LNCAP (cell line): ENCODE measurements around the gene RPLP1.

Experiments used
- TF ChIP-seq, protein P1 (sequence below): fragments of 450-650 bp; IDR thresholded peaks from 2 replicates; pipeline ENCODE4 v1.5.1; 2017; ENCODE audit warnings: mild to moderate bottlenecking

RPLP1 gene

DNA sequence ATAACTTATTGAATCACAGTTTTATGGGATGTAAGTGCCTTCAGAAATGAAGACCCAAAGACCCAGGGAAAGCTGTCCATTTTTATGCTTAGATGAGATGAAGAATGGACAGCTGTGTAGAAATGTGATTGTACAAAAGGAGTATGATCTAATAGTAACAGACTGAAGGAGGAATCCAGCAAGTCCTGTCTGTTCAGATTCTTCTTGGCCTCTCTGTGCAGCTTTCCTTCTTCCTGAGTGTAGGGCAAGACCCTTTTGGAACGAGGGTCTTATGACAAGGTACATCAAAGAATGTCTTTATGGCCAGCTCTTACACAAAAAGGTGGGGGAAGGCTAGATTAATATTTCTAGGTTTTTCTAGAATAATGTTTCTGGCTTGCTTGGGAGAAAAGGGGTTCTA is 39.9 kb upstream of the RPLP1 start:
- TF ChIP-seq, protein P1, sequence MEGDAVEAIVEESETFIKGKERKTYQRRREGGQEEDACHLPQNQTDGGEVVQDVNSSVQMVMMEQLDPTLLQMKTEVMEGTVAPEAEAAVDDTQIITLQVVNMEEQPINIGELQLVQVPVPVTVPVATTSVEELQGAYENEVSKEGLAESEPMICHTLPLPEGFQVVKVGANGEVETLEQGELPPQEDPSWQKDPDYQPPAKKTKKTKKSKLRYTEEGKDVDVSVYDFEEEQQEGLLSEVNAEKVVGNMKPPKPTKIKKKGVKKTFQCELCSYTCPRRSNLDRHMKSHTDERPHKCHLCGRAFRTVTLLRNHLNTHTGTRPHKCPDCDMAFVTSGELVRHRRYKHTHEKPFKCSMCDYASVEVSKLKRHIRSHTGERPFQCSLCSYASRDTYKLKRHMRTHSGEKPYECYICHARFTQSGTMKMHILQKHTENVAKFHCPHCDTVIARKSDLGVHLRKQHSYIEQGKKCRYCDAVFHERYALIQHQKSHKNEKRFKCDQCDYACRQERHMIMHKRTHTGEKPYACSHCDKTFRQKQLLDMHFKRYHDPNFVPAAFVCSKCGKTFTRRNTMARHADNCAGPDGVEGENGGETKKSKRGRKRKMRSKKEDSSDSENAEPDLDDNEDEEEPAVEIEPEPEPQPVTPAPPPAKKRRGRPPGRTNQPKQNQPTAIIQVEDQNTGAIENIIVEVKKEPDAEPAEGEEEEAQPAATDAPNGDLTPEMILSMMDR, result no peak

DNA sequence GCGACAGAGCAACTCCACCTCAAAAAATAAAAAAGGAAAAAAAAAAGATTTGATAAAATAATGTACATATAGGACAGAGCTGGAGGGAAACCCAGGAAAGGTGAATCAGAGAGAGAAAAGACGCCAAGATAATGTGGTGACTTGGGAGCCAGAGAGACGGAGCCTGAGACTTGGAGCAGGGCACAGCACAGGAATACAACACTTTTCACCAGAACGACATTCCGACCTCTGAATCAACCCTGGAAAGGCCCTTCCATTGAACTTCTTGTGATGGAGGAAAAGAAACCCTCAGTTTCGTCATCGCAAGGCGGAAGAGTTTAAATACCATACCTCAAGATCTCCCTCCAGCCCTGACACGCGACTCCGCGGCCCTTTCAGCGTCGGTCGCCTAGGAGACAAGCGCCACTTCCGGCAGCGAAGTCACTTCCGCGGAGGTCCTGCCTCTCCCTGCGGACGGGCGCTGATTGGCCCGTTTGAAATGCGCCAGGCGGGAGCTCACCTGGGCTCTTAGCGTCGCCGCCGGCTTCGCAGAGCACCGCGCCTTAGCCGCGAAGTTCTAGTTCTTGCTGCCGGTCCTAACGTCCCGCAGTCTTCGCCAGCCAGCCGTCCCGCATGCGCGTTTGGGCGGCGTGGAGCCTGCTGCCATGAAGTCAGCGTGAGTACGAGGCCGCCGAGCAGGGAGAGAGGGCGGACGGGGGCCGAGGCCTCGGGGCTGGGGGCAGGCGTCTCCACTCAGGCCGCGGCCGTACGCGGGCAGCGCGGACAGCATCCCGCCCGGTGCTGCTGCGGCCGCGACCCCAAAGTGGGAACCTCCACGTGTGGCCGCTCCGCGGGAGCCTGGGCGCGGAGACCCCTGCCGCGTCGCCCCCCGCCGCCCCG is 38.6 kb upstream of the RPLP1 start, which contains the start of gene KIF23:
Gene KIF23, plus strand, starts transcription at position 528 of the 879 bp plus-strand sequence. Its CDS starts 117 bp downstream, at position 645.
- TF ChIP-seq, protein P1, result no peak

DNA sequence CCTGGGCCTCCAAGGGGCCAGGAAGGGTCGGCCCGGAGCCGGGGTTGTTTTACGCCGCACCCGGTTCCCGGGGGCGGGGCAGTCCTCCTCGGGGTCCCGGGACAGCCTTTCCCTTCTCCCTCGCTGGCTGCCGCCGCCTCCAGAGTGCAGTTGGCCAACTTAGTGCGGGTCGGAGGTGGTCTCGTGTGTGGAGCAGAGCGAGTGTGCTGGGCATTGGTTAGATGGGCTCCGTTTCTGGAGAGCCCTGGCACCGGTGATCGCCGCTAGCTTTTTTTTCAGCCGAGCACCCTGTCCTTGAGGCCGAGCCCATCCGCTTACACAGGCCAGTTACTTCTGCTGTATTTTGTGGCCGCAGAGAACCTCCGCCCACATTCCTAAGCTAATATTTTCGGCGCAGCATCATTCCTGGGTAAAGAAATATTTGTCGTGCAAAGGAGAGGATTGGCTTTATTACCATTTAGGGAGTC is 37.9 kb upstream of the RPLP1 start:
- TF ChIP-seq, protein P1, result no peak

DNA sequence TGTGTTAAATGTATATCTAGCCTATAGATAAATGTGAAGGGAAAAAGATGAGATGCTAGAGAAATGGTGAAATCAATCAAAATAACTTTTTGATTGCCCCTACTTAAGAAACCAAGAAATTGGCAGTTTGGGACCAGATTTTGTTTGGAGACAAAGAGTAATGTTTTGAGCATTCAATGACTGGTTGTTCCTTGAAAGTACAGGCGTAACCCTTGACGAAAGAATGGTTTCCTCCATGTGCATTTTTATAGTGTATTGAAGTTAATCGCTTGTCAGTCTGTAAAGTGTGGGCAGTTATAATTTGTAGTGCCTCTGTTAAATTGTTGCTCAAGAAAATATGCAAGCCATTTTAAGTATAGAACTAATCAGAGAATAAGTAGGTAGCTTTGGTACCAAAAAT is 37.2 kb upstream of the RPLP1 start:
- TF ChIP-seq, protein P1, result no peak

DNA sequence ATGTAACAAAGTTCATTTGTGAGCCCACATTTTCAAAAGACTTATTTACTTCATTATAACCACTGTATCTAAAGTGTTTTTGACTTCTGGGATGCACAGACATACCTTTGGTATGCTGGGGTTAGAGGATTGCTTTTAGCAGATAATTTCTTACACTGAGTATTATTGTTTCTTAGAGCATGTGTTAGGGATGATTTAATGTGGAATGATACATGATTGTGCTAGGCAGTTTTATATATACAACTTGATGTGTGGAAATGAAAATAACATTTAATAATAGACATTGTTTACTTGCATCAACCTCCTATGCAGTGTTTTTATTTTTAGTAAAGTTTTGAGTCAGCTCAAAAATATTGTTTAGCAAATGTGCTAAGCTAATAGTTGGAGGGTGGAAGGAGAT is 35.0 kb upstream of the RPLP1 start:
- TF ChIP-seq, protein P1, result no peak

DNA sequence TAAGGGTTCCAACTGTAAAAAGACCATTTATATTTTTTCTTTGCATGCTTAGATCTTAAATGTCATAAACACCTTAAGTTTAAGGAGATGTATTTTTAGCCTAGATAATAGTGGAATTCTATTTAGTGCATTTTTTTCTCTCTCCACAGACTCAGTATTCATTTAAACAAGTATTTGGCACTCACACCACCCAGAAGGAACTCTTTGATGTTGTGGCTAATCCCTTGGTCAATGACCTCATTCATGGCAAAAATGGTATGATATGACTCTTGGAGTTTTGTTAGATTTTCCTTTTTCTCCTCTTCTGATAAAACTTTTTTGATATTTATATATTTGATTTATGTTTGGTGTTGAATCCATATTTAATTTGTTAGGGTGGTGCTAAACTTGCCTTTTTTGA is 31.1 kb upstream of the RPLP1 start:
- TF ChIP-seq, protein P1, result no peak

DNA sequence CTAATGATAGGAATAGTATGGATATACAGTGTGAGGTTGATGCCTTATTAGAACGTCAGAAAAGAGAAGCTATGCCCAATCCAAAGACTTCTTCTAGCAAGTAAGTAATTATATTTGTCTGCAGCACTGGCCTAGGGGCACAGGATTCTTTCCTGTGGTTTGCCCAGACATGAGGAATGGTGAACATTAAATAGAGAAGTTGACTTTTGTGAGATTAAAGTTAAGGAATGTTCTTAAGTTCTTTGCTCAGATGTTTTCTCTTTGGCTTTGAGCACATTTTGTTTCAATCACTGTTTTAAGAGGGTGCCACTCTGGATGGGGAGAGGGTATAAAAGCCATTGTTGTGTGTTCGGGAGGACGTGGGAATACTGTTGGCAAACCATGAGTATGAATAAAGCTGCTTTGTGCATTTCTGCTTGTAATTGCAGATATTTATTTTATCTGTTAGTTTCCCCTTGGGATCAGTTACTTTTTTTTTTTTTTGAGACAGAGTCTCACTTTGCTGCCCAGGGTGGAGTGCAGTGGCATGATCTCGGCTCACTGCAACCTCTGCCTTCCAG is 30.2 kb upstream of the RPLP1 start:
- TF ChIP-seq, protein P1, result no peak
